ENCODE data around the gene FATE1. TPM values are rescaled to one million over a fixed set of nuclear protein-coding genes. Genes with fewer than 3 reads are reported as not detected.

Gene FATE1
- total RNA-seq, 6 donors from 2014 or later, result 0.88 TPM; not detected in 5

GRCh38 chrX:151762802-151763201 is 47.0 kb downstream of the FATE1 start:
- WGBS, 2 donors, result 25 to 75% methylated on average over 1 to 2 of the region's 2 CpGs

GRCh38 chrX:151763711-151764110 is 47.9 kb downstream of the FATE1 start:
- DNase-seq (peak in 1 of 2 donors; percentile 27), ATAC-seq (ENCODE audit: low FRiP score in 2 of 2) (no peak)
- H3K36me3 ChIP-seq, result no peaks in the 10 kb centered on the region
- no peaks in the 10 kb centered on the region for H3K9me3 ChIP-seq
- no peaks in the 10 kb centered on the region for H3K4me1 ChIP-seq
- H3K27me3 ChIP-seq, result no peaks in the 10 kb centered on the region
- H3K27ac ChIP-seq, result no peak overlapping the region
- no peak overlapping the region for H3K4me3 ChIP-seq
- TF ChIP-seq EP300 (IDR thresholded peaks at IDR 0.05), result no peak
- TF ChIP-seq CTCF (IDR thresholded peaks at IDR 0.05), result no peak
- TF ChIP-seq POLR2A (IDR thresholded peaks at IDR 0.05), result no peak
- TF ChIP-seq POLR2AphosphoS5 (IDR thresholded peaks at IDR 0.05), result no peak
- WGBS, 2 donors, result 78 to 85% methylated on average over 3 to 8 of the region's 8 CpGs

More at GRCh38 chrX:151762802-151763201, 47.0 kb downstream of the FATE1 start:
- H3K4me1 ChIP-seq, result no peaks in the 10 kb centered on the region
- no peak overlapping the region for H3K27ac ChIP-seq
- H3K36me3 ChIP-seq, result no peaks in the 10 kb centered on the region
- no peak for ATAC-seq (ENCODE audit: low FRiP score in 2 of 2)
- TF ChIP-seq POLR2AphosphoS5 (IDR thresholded peaks at IDR 0.05), result no peak
- no peak for TF ChIP-seq POLR2A (IDR thresholded peaks at IDR 0.05)
- TF ChIP-seq CTCF (IDR thresholded peaks at IDR 0.05), result no peak
- no peak for TF ChIP-seq EP300 (IDR thresholded peaks at IDR 0.05)
- H3K4me3 ChIP-seq, result no peak overlapping the region
- H3K27me3 ChIP-seq, result no peaks in the 10 kb centered on the region
- no peaks in the 10 kb centered on the region for H3K9me3 ChIP-seq
- DNase-seq, result no peak

GRCh38 chrX:151765026-151765425 is 49.2 kb downstream of the FATE1 start:
- no peaks in the 10 kb centered on the region for H3K27me3 ChIP-seq
- DNase-seq (no peak), ATAC-seq (ENCODE audit: low FRiP score in 2 of 2) (peak in 1 of 2 donors; percentile 51)
- no peaks in the 10 kb centered on the region for H3K4me1 ChIP-seq
- H3K4me3 ChIP-seq, result no peak overlapping the region
- H3K27ac ChIP-seq, result no peak overlapping the region
- TF ChIP-seq EP300 (IDR thresholded peaks at IDR 0.05) (no peak), POLR2A (IDR thresholded peaks at IDR 0.05) (no peak), POLR2AphosphoS5 (IDR thresholded peaks at IDR 0.05) (no peak), CTCF (IDR thresholded peaks at IDR 0.05) (no peak)
- H3K36me3 ChIP-seq, result no peaks in the 10 kb centered on the region
- no peaks in the 10 kb centered on the region for H3K9me3 ChIP-seq
- WGBS, 2 donors, result 76 to 100% methylated on average over 1 to 2 of the region's 2 CpGs

GRCh38 chrX:151771726-151772125 is 55.9 kb downstream of the FATE1 start:
- H3K27me3 ChIP-seq, result no peaks in the 10 kb centered on the region
- TF ChIP-seq CTCF (IDR thresholded peaks at IDR 0.05) (no peak), POLR2A (IDR thresholded peaks at IDR 0.05) (no peak), EP300 (IDR thresholded peaks at IDR 0.05) (no peak), POLR2AphosphoS5 (IDR thresholded peaks at IDR 0.05) (no peak)
- no peak overlapping the region for H3K4me3 ChIP-seq
- ATAC-seq (ENCODE audit: low FRiP score in 2 of 2) (no peak), DNase-seq (no peak)
- 83 to 94% methylated on average over 2 to 3 of the region's 3 CpGs for WGBS, 2 donors
- no peaks in the 10 kb centered on the region for H3K9me3 ChIP-seq
- no peaks in the 10 kb centered on the region for H3K36me3 ChIP-seq
- no peaks in the 10 kb centered on the region for H3K4me1 ChIP-seq
- no peak overlapping the region for H3K27ac ChIP-seq

Other genes with a start within 250 kb of the FATE1 start
- gene PASD1, start 152.4 kb upstream of the FATE1 start, total RNA-seq, result not detected
- gene PRRG3, start 20.6 kb upstream of the FATE1 start, total RNA-seq, result 1 to 10 TPM in 1 of 6 donors, under 1 TPM in 3, not detected in 2; 0.20 to 4.1 (median 0.21) TPM
- gene CNGA2, start 18.7 kb downstream of the FATE1 start, total RNA-seq, result not detected
- not detected for gene MAGEA4, start 196.9 kb downstream of the FATE1 start, total RNA-seq

Measured in upper lobe of left lung (tissue), 6 donors.